HG02571 (cell line): ENCODE results near the gene SSTR5.

Source experiments
- ATAC-seq: cut with Tn5 transposase; IDR thresholded peaks from one replicate; pipeline ENCODE4 v1.9.1; 2021; ENCODE audit warnings: mild to moderate bottlenecking, moderate library complexity; ENCODE audit not compliant: unreplicated experiment

The SSTR5 gene

GRCh38 chr16:1119766-1120576 lies 47.4 kb downstream of the SSTR5 start:
- no peak for ATAC-seq

- no peak for ATAC-seq
Measured at GRCh38 chr16:1120577-1120941, 48.0 kb downstream of the SSTR5 start.

- no peak for ATAC-seq
Measured at GRCh38 chr16:1121009-1121408, 48.5 kb downstream of the SSTR5 start.

- ATAC-seq = no peak
Measured at GRCh38 chr16:1121601-1122397, 49.3 kb downstream of the SSTR5 start.

GRCh38 chr16:1122398-1122765 lies 49.8 kb downstream of the SSTR5 start:
- no peak for ATAC-seq

- ATAC-seq = no peak
Measured at GRCh38 chr16:1123525-1124230, 51.1 kb downstream of the SSTR5 start.

- ATAC-seq = no peak
Measured at GRCh38 chr16:1124291-1124690, 51.7 kb downstream of the SSTR5 start.

- no peak for ATAC-seq
Measured at GRCh38 chr16:1124795-1125194, 52.2 kb downstream of the SSTR5 start.

- ATAC-seq = no peak
Measured at GRCh38 chr16:1125471-1125870, 52.9 kb downstream of the SSTR5 start.

- ATAC-seq = no peak
Measured at GRCh38 chr16:1126044-1126443, 53.5 kb downstream of the SSTR5 start.

GRCh38 chr16:1126586-1126985 lies 54.0 kb downstream of the SSTR5 start:
- no peak for ATAC-seq

- ATAC-seq = no peak
Measured at GRCh38 chr16:1127101-1127500, 54.6 kb downstream of the SSTR5 start.

- no peak for ATAC-seq
Measured at GRCh38 chr16:1127971-1128715, 55.6 kb downstream of the SSTR5 start.

- no peak for ATAC-seq
Measured at GRCh38 chr16:1129106-1129960, 56.8 kb downstream of the SSTR5 start.

- no peak for ATAC-seq
Measured at GRCh38 chr16:1130382-1130781, 57.8 kb downstream of the SSTR5 start.
